GM19468 (cell line): ENCODE results near the gene UBE4B.

ENCODE experiments used
- ATAC-seq: cut with Tn5 transposase; IDR thresholded peaks from one replicate; pipeline ENCODE4 v1.9.1; 2021; ENCODE audit warnings: mild to moderate bottlenecking, moderate library complexity, moderate number of reproducible peaks; ENCODE audit not compliant: unreplicated experiment; ENCODE audit errors: extremely low read depth

Gene UBE4B

DNA sequence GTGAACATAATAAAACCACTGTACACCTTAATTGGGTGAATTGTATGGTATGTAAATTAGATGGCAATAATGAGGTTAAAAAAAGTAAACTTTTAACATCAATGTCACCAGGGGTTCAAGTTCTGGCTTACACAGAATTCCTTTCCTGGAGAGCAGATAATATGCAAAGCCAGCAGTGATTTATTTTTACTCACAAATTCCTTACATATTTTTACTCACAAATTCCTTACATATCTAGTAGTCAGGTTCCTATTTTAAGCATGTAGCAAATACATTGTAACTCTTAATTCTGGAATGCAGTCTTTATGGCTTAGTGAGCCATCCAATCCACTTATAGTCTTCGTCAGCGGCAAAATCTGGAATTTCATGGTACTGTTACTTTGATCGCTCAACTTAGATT is 1.3 kb upstream of the UBE4B start:
- no peak for ATAC-seq

DNA sequence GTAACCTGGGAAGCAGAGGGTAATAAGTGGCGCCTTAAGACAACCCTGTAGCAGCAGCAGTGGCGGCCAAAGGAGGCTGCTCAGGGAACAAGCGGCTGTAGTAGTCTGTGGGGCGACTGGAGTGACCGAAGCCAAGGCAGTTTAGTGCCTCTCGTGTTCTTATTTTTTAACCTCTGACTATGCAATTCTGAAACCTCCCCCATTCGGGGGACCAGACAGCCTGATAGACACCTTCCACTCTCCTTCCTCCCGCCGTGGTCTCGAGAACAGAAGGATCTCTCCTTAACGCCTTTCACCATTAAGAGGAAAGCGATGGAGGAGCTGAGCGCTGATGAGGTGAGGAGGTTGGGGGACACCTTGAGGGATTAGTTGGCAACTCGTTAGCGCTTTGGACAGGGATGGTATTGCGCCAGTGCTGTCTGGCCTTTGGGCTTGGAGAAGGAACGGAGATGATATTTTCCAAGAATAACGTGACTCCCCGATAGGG is 644 bp downstream of the UBE4B start:
- ATAC-seq = no peak

DNA sequence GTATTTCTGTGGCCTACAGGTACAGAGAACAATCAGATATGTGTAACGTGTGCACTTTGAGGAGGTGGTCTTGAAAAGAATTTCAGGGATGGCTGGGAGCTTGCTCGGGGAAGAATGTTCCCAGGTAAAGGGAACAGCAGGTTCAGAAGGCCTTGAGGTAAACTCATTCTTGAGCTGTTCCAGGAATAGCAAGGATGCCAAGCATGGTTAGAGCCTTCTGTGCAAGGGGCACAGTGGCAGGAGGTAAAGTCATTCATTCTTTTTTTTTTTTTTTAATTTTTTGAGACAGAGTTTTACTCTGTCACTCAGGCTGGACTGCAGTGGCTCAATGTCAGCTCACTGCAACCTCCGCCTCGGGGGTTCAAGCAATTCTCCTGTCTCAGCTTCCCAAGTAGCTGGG is 10.0 kb downstream of the UBE4B start:
- ATAC-seq = no peak

DNA sequence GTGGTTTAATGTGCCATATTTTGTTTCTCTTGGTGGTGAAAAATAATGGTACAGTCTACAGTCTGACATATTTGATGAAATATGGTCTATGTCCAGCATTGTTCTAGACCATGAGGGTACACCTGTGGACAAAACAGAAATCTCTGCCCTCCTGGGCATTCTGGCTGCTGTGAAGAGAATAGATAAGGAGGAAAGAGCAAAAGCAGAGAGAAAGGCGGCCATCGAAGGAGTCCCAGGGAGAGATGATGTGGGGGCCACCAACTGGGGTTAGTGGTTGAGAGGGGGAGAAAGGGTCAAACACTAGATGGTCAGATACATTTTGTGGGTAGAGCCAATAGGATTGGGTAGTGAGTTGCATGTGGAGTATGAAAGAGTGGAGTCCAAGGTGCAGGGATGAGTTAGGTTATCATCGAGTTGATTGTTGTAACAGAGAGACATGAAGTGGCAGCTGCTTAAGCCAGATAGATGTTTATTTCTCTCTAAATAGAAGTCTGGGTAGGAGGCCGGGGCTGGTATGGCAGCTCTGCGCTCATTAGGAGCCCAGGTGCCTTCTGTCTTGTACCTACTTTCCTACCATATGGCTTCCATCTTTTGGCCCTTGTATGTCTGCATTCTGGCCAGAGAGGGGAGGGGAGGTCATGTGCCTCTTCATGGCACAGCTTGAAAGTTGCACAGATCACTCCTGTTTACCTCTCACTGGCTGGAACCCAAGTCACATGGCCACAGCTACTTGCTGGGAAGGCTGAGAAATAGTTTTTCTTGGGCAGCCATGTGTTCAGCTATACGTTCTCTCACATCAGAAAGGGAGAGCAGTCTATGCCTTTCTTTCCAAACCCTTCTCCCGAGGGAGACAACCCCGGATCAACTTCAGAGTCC is 13.0 kb downstream of the UBE4B start:
- ATAC-seq = no peak

DNA sequence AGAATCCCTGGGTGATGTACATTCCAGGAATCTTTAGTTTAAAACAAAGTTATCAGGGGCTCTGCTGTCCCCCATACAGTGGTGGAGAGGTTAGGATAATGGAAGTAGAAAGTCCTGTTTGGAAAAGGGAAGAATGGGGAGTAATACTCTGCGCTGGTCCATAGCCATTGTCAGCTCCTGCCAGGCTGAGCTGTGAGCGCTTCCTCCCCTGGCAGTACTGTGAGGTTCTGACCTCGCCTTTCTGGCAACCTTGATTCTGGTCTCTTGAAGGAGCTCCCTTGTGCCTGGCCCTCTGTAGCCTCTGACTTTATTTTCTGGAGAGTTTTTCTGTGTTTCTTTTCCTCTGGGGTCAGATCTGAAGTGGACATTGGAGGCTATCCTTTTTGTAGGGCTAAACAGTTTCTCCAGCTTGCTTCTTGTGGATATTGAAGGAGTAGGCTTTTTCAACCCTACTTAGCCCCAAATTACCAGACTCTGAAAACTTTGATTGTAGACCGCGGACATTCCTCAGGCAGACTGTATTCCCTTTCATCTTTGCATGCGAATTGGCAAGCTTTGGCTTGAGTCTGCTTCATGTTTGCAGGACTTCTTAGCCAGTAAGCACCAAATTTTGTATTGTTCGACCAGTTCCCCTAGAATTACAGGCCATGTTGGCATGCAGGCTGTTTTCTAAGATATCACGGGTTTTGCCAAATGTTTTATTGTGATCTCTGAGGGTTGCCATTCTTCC is 13.8 kb downstream of the UBE4B start:
- ATAC-seq = no peak

DNA sequence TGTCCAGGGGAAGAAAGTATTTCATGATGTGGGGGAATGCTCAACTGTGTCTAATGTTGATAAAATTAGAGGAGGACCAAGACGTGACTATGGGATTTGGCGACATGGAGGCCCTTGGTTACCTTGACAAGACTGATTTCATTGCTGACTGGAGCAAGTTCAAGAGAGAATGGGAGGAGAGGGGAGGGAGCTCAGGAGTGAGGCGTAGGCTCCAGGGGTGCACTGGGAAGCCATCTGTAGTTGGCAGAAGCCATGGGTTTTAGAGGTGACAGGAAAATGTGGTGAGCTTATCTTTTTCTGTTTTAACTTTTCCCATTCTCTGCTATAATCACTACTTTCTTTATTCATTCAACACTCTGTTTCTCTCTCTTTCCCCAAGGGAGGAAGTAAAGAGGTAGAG is 15.8 kb downstream of the UBE4B start:
- no peak for ATAC-seq

DNA sequence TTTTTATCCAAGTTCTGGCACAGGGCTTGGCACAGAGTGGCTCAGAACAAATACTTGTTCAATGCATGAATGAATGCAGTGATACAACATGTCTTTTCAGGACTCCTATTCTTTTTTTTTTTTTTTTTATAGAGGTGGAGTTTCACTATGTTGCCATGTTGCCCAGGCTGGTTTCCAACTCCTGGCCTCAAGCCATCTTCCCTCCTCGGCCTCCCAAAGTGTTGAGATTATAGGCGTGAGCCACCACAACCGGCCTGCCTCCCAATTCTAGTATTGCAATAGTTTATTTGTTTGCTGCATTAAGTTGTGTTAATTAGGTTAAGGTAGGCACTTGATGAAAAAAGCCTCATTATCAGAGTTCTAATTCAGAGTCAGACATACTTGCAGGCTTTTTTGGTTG is 17.9 kb downstream of the UBE4B start:
- ATAC-seq = no peak

DNA sequence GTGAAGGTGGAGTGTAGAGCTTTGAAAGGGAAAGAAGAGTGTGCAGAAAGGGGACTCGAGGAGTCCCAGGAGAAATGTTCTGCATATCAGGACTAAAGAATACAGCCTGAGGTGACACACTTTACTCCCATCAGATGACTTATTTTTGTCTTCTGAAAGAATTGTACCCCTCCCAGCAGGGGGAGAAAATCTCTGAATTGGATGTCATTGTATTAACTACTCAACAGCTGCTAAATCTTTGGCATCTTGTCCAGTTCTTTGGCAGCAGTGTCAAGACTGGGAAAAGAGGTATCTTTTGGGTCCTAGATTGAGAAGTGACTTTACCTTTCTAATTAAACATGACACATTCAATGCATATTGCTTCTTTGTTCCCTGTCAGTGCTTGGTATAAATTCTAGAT is 18.9 kb downstream of the UBE4B start:
- no peak for ATAC-seq

DNA sequence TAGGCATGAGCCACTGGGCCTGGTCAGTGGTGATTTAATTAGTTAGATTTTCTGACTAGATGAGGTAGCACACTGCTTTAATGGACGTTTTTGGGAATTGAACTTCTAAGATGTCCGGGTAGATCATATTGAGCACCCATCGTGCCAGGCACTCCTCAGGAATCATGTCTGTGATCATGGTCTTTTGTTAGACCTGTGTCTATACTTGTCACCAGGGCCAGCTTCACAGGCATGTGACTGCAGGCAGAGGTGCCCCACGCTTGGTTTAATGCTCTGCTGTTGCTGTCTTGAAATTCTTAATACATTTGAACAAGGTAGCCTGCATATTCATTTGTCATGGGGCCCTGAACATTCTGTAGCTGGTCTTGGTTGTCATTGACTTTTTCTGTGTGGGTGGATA is 19.6 kb downstream of the UBE4B start:
- ATAC-seq = no peak

DNA sequence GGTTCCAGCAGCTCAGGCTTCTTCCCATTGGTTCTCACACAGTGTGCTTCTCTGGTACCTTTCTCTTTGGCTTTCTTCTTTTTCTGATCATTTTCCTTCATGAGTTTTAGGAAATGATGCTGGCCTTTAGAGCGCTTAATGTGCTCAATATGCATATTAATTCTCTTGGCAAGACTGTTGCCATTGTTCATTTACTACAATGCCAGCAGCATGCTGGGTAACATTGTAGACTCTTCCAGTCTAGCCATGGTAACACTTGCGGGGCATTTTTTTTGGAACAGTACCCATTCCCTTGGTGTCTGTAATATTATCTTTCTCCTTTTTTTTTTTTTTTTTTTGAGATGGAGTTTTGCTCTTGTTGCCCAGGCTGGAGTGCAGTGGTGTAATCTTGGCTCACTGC is 21.7 kb downstream of the UBE4B start:
- no peak for ATAC-seq

DNA sequence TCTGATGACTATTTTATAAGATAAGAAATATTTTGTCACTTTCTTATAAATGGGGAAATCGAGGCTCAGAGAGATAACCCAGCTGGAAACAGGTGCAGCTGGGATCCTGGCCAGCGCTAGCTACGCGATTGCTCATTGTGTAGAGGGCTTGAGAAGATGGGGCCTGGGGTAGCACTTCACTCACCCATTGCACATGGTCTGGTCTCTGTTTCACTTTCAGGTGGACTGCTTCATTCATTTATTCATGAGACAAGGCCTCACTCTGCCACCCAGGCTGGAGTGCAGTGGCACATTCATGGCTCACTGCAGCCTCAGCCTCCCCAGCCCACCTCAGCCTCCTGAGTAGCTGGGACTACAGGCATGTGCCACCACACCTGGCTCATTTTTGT is 23.8 kb downstream of the UBE4B start:
- no peak for ATAC-seq

DNA sequence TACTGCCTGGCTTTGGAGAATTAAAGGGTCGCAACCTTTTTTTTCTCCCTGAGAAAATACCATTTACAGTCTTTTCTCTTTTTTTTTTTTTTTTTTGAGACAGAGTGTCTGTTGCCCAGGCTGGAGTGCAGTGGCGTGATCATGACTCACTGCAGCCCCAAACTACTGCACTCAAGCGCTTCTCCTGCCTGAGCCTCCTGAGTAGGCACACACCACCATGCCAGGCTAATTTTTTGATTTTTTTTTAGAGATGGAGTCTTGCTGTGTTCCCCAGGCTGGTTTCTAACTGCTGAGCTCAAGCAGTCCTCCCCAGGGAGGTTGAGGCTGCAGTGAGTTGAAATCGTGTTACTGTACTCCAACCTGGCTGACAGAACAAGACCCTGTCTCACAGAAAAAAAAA is 24.6 kb downstream of the UBE4B start:
- no peak for ATAC-seq

DNA sequence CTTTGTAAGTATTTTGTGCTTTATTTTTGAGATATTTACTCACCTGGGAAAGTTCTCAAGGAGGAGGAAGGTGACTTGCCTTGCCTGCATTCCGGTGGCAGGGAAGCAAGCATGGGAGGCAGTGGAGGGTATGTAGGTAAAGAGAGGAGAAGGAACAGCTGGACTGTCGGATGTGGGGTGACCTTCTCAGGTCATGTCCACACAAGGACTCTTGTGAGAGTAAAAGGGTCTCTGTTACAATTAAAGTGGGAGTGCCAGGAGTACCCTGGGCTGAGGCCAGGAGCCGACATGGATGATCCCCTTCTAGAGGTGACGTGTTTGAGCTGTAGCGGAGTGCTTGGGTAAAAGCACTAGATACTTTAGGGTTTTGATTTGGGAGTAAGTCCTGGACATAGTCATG is 25.0 kb downstream of the UBE4B start:
- no peak for ATAC-seq

DNA sequence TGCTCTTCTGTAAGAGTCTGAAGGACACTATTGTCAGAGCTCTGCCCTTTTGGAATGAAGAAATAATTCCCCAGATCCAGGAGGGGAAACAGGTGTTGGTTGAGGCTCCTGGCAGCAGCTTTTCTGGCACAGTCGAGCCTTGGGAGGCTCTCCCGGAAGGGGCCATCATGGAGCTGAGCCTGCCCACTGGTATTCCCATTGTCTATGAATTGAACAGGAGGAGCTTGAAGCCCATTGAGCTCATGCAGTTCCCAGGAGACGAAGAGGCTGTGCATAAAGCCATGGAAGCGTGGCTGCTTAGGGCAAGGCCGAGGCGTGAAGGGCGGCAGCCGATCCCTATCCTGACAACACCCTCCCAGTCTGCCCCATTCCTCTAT is 26.6 kb downstream of the UBE4B start:
- no peak for ATAC-seq

DNA sequence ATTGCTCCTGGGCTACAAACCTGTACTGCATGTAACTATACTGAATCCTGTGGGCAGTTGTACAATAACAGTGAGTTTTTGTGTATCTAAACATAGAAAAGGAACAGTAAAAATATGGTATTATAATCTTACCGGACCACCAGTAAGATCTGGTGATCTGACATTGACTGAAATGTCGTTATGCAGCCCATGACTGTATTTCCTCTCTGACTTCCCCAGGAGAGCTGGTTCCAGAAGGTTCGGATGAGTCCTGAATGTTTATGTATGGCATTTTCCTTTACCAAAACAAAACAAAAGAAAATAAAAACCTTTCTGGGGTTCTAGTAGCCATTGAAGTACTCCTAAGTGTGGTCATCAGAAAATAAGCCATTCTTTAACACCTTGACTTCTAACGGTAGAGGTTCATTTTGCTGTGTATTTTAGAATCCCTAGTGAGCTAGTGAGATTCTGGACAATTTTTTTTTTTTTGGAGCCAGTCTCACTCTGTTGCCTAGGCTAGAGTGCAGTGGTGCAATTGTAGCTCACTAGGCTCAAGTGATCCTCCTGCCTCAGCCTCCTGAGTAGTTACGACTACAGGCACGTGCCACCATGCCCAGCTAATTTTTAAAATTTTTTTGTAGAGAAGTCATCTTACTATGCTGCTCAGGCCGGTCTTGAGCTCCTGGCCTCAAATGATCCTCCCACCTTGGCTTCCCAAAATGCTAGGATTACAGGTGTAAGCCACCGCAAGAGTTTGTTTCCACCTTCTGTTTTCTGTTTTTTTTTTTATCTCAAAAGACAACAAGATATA is 27.7 kb downstream of the UBE4B start:
- ATAC-seq = no peak

DNA sequence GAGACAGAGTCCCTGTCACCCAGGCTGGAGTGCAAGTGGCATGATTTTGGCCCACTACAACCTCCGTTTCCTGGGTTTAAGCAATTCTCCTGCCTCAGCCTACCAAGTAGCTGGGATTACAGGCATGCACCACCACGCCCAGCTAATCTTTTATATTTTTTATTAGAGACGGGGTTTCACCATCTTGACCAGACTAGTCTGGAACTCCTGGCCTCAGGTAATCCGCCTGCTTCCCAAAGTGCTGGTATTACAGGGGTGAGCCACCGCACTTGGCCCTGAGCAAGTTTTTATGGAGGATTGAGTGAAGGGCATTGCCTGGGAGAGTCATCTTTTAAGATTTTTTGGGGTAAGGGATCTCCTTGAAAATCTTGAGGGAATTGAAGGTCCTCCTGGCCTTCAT is 28.5 kb downstream of the UBE4B start:
- ATAC-seq = no peak

DNA sequence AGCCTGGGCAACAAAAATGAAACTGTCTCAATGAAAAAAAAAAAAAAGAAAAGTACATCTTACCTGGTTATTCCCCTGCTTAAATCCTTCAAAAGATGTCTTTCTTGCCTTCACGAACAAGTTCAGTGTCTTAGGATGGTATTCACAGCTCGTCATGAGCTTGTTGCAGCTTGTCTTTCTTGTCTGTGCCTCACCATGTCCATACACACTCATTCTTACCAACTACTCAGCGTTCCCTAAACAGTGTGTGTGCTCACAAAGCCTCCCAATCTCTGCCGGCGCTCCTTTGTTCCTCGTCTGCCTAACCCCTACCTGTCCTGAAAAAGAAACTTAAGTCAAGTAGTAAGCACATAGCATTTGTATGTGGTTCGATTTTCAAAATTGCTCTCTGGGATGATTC is 31.1 kb downstream of the UBE4B start:
- no peak for ATAC-seq

DNA sequence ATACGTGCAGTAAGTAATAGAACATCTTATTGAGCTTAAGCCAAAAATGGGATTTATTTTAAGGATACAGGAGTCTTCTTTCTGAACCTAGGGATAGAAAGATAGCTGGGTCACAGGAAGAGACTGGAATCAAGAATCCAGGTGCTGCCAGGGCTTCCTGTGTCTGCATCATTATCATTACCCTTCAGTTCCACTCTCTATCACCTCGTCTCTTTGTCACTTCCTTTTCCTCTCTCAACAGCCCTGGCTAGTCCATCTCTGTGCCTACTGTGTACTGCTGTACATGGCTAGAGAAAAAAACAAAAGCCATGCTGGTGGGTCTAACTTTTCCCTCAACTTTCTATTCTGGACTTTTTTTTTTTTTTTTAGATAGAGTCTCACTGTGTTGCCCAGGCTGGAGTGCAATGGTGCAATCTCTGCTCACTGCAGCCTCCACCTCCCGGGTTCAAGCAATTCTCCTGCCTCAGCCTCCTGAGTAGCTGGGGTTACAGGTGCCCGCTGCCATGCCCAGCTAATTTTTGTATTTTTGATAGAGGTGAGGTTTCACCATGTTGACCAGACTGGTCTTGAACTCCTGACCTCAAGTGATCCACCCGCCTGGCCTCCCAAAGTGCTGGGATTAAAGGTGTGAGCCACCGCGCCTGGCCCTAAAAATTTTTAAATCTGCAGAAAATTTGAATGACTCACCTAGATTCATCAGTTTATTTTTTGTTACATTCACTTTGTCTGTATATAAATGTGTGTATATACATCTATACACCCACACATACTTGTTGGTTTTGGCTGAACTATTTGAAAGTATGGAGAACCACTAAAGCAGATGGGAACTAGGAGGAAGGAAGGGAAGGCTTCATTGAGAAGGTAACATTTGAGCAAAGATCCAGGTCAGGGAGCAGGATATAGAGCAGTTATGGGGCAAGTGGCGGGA is 31.9 kb downstream of the UBE4B start:
- no peak for ATAC-seq

DNA sequence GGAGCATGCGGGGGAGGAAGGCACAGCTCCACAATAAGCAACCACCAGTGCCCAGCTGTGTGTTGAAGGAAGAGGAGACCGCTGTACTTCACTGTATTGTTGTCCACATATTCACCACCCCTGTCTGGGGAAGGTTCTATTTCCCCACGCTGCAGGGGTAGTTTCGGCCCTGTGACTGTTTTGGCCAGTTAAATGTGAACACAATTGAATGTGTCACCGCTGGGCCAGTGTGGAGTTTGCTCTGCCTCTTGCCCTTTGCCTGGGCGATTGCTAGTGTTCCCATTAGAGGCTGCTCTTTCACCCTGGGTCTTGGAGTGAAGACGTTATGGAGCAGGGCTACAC is 32.6 kb downstream of the UBE4B start:
- no peak for ATAC-seq

DNA sequence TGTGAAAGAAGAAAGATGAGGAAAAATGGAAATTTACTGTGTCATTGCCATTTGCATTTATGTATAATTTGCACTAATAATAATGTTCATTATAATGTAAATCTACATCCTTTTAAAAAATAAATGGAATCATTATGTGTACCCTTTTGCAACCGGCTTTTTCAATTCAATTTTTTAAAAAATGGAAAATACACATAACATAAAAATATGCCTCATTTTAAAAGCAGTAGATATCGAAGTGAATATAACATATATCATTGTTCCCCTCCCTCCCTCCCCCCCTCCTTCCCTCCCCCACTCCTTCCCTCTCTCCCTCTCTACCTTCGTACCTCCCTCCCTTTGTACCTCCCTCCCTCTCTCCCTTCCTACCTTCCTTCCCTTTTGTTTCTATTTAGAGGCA is 33.0 kb downstream of the UBE4B start:
- ATAC-seq = no peak
